HG03060 (cell line): ENCODE results near the gene P2RX3.

Source experiments
- ATAC-seq: cut with Tn5 transposase; IDR thresholded peaks from one replicate; pipeline ENCODE4 v1.9.1; 2021; ENCODE audit warnings: low read depth, moderate number of reproducible peaks; ENCODE audit not compliant: unreplicated experiment

The P2RX3 gene

DNA sequence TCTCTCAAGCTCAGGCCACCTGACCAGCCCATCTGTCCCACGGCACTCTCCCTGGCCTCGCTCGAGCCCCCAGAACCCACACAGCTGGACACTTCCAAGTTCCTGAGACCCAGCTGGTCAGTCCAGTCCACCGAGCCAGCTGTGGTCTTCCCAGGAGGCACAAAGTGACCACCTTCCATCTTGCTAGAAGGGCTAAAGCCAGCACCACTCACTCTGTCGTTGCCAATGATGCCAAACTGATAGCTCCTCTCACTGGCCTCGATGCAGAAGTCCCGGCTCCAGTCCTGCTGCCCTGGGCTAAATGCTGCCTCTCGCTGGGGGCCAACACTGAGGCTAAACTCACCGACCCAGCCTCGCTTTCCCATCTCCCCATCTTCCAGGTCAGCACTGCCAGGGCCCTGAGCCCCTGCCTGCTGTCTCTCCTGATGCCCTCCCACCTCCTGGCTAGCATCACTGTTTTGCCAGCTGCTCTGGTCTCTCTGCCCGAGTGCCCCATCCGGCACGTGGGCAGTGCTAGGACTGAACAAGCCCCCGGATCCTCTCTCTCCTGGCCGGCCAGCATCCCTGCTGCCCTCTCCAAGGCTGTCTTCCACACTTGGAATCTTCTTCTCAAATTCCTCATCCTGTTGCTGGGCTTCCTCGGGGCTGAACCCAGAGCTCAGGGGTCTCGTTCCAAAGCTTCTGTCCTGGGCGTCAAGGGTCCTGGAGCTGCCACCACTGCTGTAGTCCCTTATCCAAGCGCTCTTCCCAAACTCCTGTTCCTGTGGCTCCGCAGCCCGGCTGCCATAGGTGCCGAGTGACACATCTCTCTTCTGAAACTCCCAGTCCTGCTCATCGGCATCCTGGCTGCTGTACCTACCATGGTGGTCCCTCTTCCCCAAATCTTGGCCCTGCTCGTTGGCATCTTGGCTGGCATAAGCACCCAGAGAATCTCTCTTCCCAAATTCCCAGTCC lies 28.8 kb upstream of the P2RX3 start:
- ATAC-seq, result no peak

DNA sequence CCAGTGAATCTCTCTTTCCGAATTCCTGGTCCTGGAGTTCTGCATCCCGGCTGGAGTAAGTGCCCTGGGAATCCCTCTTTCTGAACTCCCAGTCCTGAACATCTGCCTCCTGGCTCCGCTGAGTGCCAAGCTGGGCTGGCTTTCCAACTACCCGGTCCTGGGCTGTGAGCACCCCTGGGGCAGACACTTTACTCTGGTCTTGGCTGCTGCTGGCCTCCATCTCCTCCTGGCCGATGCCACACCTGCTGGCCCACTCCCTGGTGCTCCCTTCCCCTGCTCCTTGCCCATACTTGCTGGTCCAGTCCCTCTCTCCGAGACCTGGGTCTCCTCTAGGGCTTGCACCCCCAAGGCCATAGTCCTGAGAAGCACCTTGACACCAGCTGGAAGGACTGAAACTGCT lies 28.1 kb upstream of the P2RX3 start:
- no peak for ATAC-seq

GRCh38 chr11:57310630-57311086 lies 27.5 kb upstream of the P2RX3 start:
- no peak for ATAC-seq

DNA sequence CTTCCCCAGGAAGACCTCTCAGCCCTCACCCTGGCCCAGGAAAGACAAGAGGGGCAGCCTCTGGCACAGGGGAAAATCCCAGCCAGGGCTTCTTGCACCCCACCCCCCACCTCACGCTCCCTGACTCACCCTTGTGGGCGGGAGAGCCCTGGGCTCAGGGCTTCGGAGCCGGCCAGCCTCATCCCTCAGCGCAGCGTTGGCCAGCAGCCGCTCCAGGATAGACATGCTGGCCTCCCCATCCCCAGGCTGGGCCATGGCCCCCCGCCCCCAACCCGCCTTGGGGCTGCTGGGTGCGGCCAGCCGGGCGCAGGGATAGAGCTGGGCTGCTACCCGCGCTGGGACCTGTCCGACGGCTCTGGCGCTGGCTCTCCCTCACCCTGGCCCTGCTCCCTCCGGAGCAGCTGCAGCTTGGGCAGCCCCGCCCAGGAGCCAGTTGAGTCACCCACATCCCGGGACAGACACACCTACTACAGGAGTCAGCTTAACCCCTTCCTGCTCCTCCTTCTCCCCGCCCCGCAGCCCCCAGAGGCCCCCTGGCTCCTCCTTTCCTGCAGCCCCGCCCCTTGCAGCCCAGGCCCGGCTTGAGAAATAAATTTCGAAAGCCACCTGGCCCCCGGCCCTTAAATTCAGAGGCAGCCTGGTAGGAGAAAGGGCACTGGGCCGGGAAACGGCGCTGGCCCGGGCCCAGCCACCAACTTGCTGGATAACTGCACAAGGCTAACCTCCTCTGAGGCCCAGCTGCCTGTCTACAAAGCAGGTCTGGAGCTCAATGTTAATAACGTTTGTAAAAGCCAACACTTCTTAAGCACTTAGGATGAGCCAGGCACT lies 26.8 kb upstream of the P2RX3 start:
- peak; percentile 92 for ATAC-seq

DNA sequence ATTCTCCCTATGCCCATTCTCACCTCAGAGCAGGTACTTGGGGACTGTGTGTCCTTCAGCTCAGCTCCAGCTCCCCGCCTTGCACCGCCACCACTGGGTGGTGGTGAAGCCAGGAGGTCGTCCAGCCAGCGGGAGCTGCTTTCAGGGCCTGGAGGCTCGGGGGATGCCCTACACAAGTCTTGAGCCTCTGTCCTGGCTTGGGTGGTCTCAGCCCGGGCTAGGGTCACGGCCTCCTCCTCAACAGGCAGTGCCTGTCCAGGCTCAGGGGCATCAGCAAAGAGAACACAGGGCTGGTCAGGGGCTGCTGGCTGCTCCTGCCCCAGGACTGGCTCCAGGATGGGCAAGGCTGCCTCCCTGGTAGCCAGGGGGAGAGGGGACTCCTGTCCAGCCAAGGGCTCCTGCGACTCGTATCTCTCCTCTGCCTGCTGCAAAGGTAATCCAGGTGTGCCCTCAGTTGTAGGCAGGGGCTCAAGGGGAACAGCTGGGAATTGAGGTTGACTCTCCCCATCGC lies 25.6 kb upstream of the P2RX3 start:
- no peak for ATAC-seq

DNA sequence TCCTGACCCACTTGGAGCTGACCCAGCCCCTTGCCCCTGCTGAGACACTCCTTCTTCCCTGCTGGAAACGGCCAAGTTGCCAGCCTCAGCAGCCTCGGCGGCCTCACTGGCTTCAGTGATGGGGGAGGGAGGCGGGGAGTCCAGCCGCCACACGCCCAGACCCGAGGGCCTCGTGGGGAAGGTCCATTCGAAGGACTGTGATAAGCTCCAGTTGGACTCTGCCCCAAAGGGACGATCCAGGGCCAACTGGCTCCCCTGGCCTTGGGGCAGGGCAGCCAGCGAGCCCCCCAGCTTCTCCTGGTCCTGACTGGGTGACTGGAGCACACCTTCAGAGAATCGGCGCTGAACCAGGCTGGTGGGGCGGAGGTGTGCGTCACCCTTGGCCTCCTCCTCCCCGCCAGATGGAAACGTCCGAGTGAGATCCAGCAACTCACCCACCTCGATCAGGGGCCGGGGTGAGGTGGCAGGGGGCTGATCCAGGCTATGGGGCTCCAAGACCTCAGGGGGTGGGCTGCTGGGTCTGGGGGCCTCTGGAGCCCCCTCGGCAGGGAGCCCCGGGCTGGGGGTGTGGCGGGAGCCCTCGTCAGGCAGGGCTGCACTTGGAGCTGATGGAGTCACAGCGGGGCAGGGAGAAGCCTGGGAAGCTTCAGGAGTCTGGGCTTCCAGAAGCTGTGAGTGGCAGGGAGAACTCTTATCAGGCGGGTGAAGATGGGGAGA lies 24.9 kb upstream of the P2RX3 start:
- ATAC-seq, result no peak

GRCh38 chr11:57313788-57314135 lies 24.4 kb upstream of the P2RX3 start:
- ATAC-seq, result no peak

- ATAC-seq, result no peak
Observed at GRCh38 chr11:57314221-57314973, 23.8 kb upstream of the P2RX3 start.

GRCh38 chr11:57315491-57315890 lies 22.7 kb upstream of the P2RX3 start:
- ATAC-seq, result no peak

DNA sequence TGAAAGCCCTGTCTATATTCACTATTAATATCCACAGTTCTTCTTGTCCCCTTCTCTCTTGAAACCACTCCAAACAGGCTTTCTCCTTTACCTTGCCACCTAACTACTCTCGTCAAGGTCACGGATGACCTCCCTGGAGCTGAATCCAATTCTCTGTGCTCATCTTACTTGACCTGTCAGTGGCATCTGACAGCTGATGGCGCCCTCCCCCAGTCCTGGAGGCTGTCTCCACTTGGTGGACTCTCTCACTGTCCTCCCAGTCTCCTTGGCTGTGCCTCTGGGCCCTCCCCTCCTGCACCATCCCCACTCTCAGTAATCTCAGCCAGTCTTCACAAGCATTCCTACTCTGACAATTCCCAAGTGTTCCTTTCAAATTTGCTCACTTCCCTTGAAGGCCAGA lies 22.1 kb upstream of the P2RX3 start:
- no peak for ATAC-seq

GRCh38 chr11:57318178-57318577 lies 20.0 kb upstream of the P2RX3 start:
- ATAC-seq, result no peak

DNA sequence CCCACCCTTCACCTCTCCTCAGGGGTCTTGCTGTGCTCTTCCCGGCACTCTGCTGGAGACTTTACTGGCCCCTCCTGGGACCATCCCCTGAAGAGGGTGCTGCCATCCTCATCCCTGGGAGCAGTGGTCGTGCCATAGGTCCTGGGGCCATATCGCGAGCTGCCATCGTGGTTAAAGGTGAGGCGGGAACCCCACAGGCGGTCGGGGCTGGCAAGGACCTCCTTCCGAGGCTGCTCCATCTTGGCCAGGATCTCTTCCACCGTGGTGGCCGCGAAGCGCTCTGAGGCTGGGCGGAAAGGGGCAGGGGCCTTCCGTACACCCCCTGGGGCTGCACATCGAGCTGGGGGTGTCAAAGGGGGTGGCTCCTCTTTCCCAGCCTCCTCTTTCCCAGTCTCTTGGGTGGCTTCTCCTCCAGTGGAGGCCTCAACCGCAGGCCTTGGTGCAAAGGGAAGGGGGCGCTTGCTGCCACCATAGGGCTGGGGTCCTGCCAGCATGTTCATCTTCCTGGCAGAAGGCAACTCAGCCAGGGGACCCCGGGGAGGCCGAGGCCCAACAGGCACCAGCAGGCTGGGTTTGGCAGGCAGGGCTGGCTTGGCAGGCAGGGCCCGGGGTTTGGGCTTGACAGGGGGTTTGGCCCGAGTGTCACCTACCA lies 18.0 kb upstream of the P2RX3 start:
- no peak for ATAC-seq

- no peak for ATAC-seq
Observed at GRCh38 chr11:57320719-57321387, 17.3 kb upstream of the P2RX3 start.

DNA sequence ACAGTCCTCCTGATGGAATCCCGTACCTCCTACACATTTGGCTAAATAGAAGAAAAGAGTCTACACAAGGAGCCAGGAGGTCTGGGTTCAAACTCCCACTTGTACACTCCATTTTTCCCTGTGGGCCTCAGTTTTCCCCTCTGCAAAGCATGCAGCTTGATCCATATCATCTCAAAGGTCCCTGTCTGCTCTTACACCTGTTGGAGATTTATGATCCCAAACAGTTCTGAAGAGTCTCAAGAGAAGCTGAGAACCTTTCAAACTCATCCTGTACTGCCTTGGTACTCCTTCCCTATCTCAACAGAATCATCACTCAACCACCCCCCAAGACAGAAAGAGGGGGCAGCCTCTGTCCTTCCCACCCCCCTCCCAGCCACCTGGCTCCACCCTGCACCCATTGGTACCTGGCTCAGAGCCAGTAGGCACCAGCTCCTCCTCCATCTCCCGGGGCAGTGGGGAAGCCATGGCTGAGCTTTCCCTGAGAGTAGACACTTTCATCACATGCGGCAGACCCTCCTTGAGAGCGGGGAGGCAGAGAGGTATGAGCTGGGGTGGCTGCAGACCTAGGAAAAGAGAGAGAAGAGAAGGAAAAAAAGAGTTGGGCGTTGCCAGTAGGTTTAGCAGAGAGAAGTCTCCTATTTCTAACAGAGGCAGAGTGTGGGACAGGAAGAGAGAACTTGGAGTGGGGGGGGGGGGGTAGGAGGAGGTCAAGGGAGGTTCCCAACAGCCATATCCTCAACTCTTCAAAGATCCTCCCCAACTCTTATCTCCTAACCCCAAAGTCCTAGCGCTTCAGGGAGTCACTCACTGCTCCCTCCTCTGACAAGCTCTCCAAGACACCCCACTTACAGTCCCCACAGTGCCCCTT lies 16.5 kb upstream of the P2RX3 start:
- ATAC-seq, result no peak

DNA sequence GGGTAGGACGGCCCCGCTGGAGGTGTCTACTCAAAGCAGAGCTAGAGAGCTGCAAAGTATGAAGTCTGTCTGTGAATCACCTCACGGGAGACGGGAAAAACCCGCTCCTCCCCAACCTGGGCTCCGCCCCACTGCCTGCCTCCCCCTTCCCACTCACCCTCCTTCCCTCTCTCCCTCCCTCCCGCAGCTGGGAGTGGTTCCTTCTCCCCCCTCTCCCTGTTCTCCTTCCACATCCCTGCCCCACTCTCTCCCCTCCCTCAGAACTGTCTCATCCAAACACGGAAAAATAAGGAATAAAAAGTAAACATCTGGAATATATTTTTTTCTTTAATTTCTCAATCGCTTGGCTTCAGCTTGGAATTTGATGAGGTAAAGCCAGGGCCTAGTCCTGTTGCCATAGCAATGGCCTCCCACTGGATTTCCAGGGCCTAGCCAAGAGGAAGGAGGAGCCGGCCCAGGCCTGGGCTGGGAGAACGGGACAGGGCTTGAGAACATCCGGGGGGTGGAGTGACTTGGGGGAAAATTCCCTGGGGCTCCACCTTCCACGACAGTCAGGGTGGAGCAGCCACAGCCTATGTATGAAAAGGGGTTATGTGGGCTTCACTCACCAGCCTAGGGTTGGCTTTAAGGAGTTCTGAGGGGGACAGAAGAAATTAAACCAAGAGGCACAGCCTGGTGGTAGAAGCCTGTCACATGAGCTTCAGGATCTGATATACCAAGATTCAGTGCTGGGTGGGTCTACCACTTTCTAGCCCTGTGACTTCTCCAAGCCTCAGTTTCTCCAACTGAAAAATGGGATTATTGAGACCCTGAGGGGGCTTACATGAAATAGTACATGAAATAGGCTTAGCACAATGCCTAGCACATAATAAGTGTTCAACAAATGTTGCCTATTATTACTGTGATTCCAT lies 15.6 kb upstream of the P2RX3 start:
- ATAC-seq, result no peak

DNA sequence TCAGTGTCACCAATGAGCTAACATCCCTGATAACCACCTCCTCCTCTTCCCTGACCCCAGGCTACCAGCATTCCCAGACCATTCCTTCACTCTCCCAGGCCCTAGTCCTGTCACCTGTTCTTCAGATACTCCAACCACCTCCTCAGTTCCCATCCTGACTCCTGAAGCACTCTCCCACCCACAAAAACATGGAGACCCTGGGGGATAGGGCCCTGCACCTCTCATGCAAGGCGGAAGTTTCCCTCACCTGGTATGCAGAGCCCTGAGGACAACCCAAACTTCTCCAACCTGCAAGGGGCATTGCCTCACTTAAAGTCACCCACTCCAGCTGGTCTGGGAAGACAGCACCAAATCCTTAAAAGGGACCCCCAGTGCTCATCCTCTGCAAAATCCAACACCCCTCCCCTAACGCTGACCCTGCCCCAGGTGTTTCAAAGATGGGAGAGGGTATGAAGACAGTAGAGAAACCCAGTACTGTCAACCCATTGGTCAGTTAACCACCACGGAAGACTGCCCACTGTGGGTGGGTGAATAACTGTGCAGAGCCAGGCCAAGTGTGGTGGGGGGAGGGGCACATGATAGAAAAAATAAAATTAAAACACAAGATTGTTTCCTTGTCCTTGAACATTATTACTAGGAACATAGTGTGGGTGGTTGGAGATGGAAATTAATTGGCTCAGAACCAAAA lies 14.8 kb upstream of the P2RX3 start:
- no peak for ATAC-seq

- ATAC-seq, result no peak
Observed at GRCh38 chr11:57323855-57324153, 14.3 kb upstream of the P2RX3 start.
